PC-3 (cell line): ENCODE measurements around the gene SSNA1. TPM values are rescaled to one million over a fixed set of nuclear protein-coding genes. Genes with fewer than 3 reads are reported as not detected.

ENCODE experiments used
- ATAC-seq: fragments of 200-7000 bp; cut with Tn5 transposase; 2 replicates; pipeline ENCODE4 v1.9.1; 2020; ENCODE audit warnings: mild to moderate bottlenecking, moderate library complexity
- BruUV-seq: library from RNA; stranded (reverse); fragments of 400-500 nt; replicated peaks from 2 replicates; lab custom pipeline; 2021; lab: Mats Ljungman, UMichigan
- CTCF ChIA-PET: fragments of 300-600 bp; sonication (Branson Sonifier 250); formaldehyde crosslinking; loops from one replicate; lab custom pipeline; 2022; ENCODE audit warnings: antibody characterized with exemption; lab: Charles Lee
- POLR2A ChIA-PET: fragments of 300-600 bp; sonication (Branson Sonifier 250); formaldehyde crosslinking; loops from one replicate; lab custom pipeline; 2022; ENCODE audit warnings: antibody characterized with exemption; ENCODE audit not compliant: unreplicated experiment; lab: Charles Lee
- DNase-seq: peaks from one replicate; pipeline ENCODE4 v3.0.0-alpha.2; 2015
- H2AFZ ChIP-seq: fragments of 300-600 bp; sonication (generic); 2 replicates; pipeline ENCODE4 v1.6.0; 2016; ENCODE audit warnings: antibody characterized with exemption, low read length
- H3F3A ChIP-seq: fragments of 300-600 bp; sonication (generic); one replicate; pipeline ENCODE4 v1.6.0; 2017; ENCODE audit warnings: antibody characterized with exemption, low read length, control low read depth, mild to moderate bottlenecking; ENCODE audit not compliant: unreplicated experiment
- H3K27ac ChIP-seq: fragments of 300-600 bp; sonication (generic); 2 replicates; pipeline ENCODE4 v1.5.1; 2016; ENCODE audit warnings: mild to moderate bottlenecking, low read length
- H3K27me3 ChIP-seq: fragments of 300-600 bp; sonication (generic); 2 replicates; pipeline ENCODE4 v1.6.1; 2016; ENCODE audit warnings: low read length, mixed read lengths
- H3K36me3 ChIP-seq: fragments of 300-600 bp; sonication (generic); 2 replicates; pipeline ENCODE4 v1.6.1; 2016; ENCODE audit warnings: low read depth, mixed run types, low read length, mixed read lengths
- H3K4me1 ChIP-seq: fragments of 300-600 bp; sonication (generic); 2 replicates; pipeline ENCODE4 v1.5.1; 2016; ENCODE audit warnings: low read length; ENCODE audit not compliant: insufficient read depth
- H3K4me2 ChIP-seq: fragments of 300-600 bp; sonication (generic); 2 replicates; pipeline ENCODE4 v1.6.0; 2016; ENCODE audit warnings: low read length
- H3K4me3 ChIP-seq: fragments of 300-600 bp; sonication (generic); 2 replicates; pipeline ENCODE4 v1.5.1; 2016; ENCODE audit warnings: mild to moderate bottlenecking, low read length, mixed read lengths
- H3K79me2 ChIP-seq: fragments of 300-600 bp; sonication (generic); 2 replicates; pipeline ENCODE4 v1.6.1; 2017; ENCODE audit warnings: low read length, mixed read lengths
- H3K9ac ChIP-seq: fragments of 300-600 bp; sonication (generic); 2 replicates; pipeline ENCODE4 v1.6.0; 2016; ENCODE audit warnings: mild to moderate bottlenecking, low read length
- H3K9me2 ChIP-seq: fragments of 300-600 bp; sonication (generic); replicated peaks from 2 replicates; pipeline ENCODE4 v1.6.1; 2016; ENCODE audit warnings: mixed run types, low read length, mixed read lengths
- H3K9me3 ChIP-seq: fragments of 300-600 bp; sonication (generic); 2 replicates; pipeline ENCODE4 v1.6.1; 2016; ENCODE audit warnings: low read length, mixed read lengths
- H4K20me1 ChIP-seq: fragments of 300-600 bp; sonication (generic); 2 replicates; pipeline ENCODE4 v1.6.1; 2016; ENCODE audit warnings: low read length, mixed read lengths
- EZH2 ChIP-seq: fragments of 300-600 bp; sonication (generic); IDR thresholded peaks from one replicate; pipeline ENCODE4 v1.6.1; 2017; ENCODE audit warnings: antibody characterized with exemption, mild to moderate bottlenecking, low read length; ENCODE audit not compliant: unreplicated experiment
- EZH2phosphoT487 ChIP-seq: fragments of 300-600 bp; sonication (generic); IDR thresholded peaks from 2 replicates; pipeline ENCODE4 v1.6.1; 2018; ENCODE audit warnings: mild to moderate bottlenecking, antibody characterized with exemption, low read length, borderline replicate concordance
- intact Hi-C: fragments of 100-400 bp; cut with micrococcal nuclease; formaldehyde crosslinking; loops from 2 replicates; pipeline ENCODE4 v1.9.0; 2023
- total RNA-seq: library from RNA; depleted of rRNA; stranded (reverse); fragments of >200 nt; gene quantifications from 2 replicates; pipeline ENCODE4 v1.2.3, GENCODE V29; 2014
- TF ChIP-seq, protein P1 (sequence below): fragments of 300-600 bp; sonication (generic); conservative IDR thresholded peaks from 2 replicates; pipeline ENCODE4 v1.5.1; 2017; ENCODE audit warnings: antibody characterized with exemption, low read depth, mild to moderate bottlenecking, low read length

Gene SSNA1
- total RNA-seq, 1 experiment from 2014 or later = 123 TPM

DNA sequence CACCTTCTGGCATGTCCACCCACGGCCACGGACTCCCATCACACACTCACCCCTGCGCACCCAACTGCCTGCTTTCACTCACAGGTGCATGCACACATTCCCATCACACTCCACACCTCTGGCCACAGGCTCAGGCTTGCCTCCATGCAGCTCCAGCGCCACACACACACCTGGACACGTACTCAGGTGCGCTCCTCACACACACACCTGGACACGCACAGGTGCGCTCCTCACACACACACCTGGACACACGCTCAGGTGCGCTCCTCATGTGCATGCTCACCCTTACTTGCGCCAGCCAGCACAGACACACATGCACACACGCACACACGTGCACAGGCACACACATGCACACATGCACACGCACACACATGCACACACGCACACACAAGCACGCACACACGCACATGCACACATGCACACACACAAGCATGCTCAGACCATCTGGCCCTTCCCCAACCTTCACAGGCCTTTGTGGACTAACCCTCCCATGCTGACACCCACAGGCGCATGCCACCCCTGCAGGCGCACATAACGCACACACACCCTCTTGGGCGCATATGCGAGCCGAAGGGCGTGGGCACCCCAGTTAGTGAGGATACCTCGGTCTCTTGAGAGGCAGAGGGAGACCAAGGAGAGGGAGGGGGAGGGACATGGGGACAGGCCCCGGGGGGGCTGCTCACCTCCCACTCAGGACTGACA is 41.2 kb upstream of the SSNA1 start:
- no TSS peak for BruUV-seq

DNA sequence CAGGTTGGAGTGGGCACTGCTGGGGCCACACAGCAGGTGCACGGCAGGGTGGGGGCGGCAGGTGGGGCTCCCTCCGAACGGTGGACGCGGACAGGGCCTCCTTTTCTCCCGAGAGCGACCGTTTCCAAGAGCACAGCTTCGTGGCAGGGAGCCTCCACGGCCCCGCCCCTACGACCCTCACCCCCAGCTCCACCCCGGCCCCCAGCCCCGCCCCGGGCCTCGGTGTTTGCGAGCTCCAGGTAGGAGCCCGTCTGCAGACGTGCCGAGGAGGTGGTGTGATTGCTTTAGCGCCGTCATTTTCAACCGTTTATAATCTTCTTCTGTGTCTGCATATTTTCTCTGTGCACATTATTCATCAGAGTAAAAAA is 40.7 kb upstream of the SSNA1 start:
- ChIA-PET POLR2A (no interaction called here), CTCF (no interaction called here)
- Histone ChIP-seq H3K79me2 (no peaks in the 10 kb centered on the region), H3K27me3 (no peaks in the 10 kb centered on the region), H3K4me2 (no peak overlapping the region), H3K4me1 (no peaks in the 10 kb centered on the region; the same call in 1 of the 2 replicates), H3K9ac (no peak overlapping the region), H3K27ac (no peak overlapping the region), H2AFZ (no peak overlapping the region), H3K36me3 (no peaks in the 10 kb centered on the region), H3F3A (no peaks in the 10 kb centered on the region), H3K9me3 (no peaks in the 10 kb centered on the region), H4K20me1 (no peaks in the 10 kb centered on the region), H3K9me2 (no peaks in the 10 kb centered on the region), H3K4me3 (no peak overlapping the region)
- no peak for DNase-seq
- ATAC-seq = no peak
- intact Hi-C loops = no loop called here
- TF ChIP-seq EZH2phosphoT487 = no peak
- TF ChIP-seq, protein P1, sequence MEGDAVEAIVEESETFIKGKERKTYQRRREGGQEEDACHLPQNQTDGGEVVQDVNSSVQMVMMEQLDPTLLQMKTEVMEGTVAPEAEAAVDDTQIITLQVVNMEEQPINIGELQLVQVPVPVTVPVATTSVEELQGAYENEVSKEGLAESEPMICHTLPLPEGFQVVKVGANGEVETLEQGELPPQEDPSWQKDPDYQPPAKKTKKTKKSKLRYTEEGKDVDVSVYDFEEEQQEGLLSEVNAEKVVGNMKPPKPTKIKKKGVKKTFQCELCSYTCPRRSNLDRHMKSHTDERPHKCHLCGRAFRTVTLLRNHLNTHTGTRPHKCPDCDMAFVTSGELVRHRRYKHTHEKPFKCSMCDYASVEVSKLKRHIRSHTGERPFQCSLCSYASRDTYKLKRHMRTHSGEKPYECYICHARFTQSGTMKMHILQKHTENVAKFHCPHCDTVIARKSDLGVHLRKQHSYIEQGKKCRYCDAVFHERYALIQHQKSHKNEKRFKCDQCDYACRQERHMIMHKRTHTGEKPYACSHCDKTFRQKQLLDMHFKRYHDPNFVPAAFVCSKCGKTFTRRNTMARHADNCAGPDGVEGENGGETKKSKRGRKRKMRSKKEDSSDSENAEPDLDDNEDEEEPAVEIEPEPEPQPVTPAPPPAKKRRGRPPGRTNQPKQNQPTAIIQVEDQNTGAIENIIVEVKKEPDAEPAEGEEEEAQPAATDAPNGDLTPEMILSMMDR = no peak
- no peak for TF ChIP-seq EZH2
- BruUV-seq = no TSS peak

More for the DNA sequence above, 41.2 kb upstream of the SSNA1 start:
- Histone ChIP-seq H3K36me3 (no peaks in the 10 kb centered on the region), H3F3A (no peaks in the 10 kb centered on the region), H3K4me3 (no peak overlapping the region), H3K9me2 (no peaks in the 10 kb centered on the region), H3K9ac (no peak overlapping the region), H4K20me1 (no peaks in the 10 kb centered on the region), H3K9me3 (no peaks in the 10 kb centered on the region), H2AFZ (no peak overlapping the region), H3K27ac (no peak overlapping the region), H3K79me2 (no peaks in the 10 kb centered on the region), H3K4me1 (no peaks in the 10 kb centered on the region; the same call in 1 of the 2 replicates), H3K4me2 (no peak overlapping the region), H3K27me3 (no peaks in the 10 kb centered on the region)
- TF ChIP-seq EZH2 (no peak), EZH2phosphoT487 (no peak)
- ATAC-seq (no peak), DNase-seq (no peak)
- POLR2A ChIA-PET = no interaction called here
- CTCF ChIA-PET = no interaction called here
- intact Hi-C loops = no loop called here

DNA sequence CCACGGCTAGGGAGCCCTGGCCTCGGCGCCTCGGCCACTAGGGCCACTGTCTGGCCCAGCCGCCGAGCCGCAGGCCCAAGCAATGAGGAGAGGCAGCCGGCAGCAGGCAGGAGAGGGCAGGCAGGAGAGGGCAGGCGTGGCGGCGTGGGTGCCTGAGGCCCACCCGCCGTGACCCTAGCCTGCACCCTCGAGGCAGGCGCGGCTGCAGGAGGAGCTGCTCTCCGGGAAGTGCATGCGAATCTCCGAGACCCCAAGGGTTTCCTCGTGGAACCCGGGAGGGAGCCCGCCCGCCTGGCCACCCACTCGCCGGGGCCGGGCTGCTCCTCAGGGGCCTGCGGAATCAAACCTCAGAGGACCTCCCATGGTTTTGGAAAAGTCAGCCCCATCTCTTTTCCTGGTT is 40.2 kb upstream of the SSNA1 start:
- Histone ChIP-seq H3F3A (no peaks in the 10 kb centered on the region), H3K9me3 (no peaks in the 10 kb centered on the region), H3K27me3 (no peaks in the 10 kb centered on the region), H2AFZ (no peak overlapping the region), H3K9me2 (no peaks in the 10 kb centered on the region), H3K4me3 (no peak overlapping the region), H4K20me1 (no peaks in the 10 kb centered on the region), H3K9ac (no peak overlapping the region), H3K36me3 (no peaks in the 10 kb centered on the region), H3K27ac (no peak overlapping the region), H3K4me1 (no peaks in the 10 kb centered on the region; the same call in 1 of the 2 replicates), H3K79me2 (no peaks in the 10 kb centered on the region), H3K4me2 (no peak overlapping the region)
- CTCF ChIA-PET = no interaction called here
- DNase-seq (no peak), ATAC-seq (no peak)
- intact Hi-C loops = no loop called here
- no TSS peak for BruUV-seq
- TF ChIP-seq, protein P1 = no peak
- TF ChIP-seq EZH2phosphoT487 (no peak), EZH2 (no peak)
- POLR2A ChIA-PET = no interaction called here
